Stomach (tissue), 4 donors: ENCODE results near the gene MESD.

ENCODE experiments used
- CTCF ChIP-seq, 7 experiments: fragments of 450-650 bp in 4 of 7; fragments of 200-600 bp in 3 of 7; sonication (generic) in 3 of 7; IDR thresholded peaks; one replicate each; pipeline ENCODE4 v1.5.1; 2016 to 2019; ENCODE audit warnings: antibody characterized with exemption in 7 of 7, control low read depth in 2 of 7, mild to moderate bottlenecking in 1 of 7
- POLR2AphosphoS5 ChIP-seq, 3 donors: sonication (generic); formaldehyde crosslinking; IDR thresholded peaks; one replicate each; pipeline ENCODE4 v1.6.1; 2016; ENCODE audit warnings: antibody characterized with exemption in 3 of 3

DNA sequence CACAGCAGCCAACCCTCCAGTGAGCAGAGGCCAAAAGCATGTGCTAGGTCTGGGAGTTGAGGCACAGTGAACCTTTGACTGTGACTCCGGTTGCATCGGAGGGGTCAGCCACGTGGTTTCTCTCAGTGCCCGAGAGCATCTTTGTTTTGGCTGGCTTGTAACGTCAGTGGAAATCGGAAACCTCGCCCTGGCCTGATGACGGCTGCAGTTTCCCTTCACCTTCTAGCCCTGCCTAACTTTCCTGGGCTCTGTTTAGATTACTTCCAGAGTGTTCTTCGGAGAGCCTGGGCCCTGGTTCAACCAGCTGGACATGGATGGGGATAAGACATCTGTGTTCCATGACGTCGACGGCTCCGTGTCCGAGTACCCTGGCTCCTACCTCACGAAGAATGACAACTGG lies 56.6 kb downstream of the MESD start:
- no peak for TF ChIP-seq CTCF (IDR thresholded peaks at IDR 0.05)
- peak in 1 of 3 donors; percentile 59 for TF ChIP-seq POLR2AphosphoS5 (IDR thresholded peaks at IDR 0.05)
